Measurements from ENCODE around the gene DIAPH2.

GRCh38 chrX:97622111-97622510 lies 937.5 kb downstream of the DIAPH2 start:
- TF ChIP-seq ZNF70 (CRISPR knock-in tag; IDR thresholded peaks at IDR 0.05) (no peak), ZFP30 (CRISPR knock-in tag; IDR thresholded peaks at IDR 0.05) (no peak), RARB (CRISPR knock-in tag; IDR thresholded peaks at IDR 0.05) (no peak), ZC3H10 (CRISPR knock-in tag; IDR thresholded peaks at IDR 0.05) (no peak), TOX (CRISPR knock-in tag; IDR thresholded peaks at IDR 0.05; ENCODE audit: borderline replicate concordance) (no peak), ZFP3 (CRISPR knock-in tag; IDR thresholded peaks at IDR 0.05) (no peak), GLIS3 (CRISPR knock-in tag; IDR thresholded peaks at IDR 0.05) (no peak)
